GM23248 (cell line): ENCODE data around the gene ERICH4. TPM values are rescaled to one million over a fixed set of nuclear protein-coding genes. Genes with fewer than 3 reads are reported as not detected.
A peak's percentile ranks its signal among the peaks of the same experiment; 100 is the strongest.

Experiments
- DNase-seq: peaks from one replicate; pipeline ENCODE4 v3.0.0-alpha.2; 2015
- H2AFZ ChIP-seq: fragments of 200-600 bp; sonication (generic); 2 replicates; pipeline ENCODE4 v1.6.1; 2016; ENCODE audit warnings: antibody characterized with exemption
- H3F3A ChIP-seq: fragments of 200-600 bp; sonication (generic); 2 replicates; pipeline ENCODE4 v1.6.1; 2016; ENCODE audit warnings: mild to moderate bottlenecking, antibody characterized with exemption, mixed run types; ENCODE audit not compliant: insufficient read depth
- H3K27ac ChIP-seq: fragments of 200-600 bp; sonication (generic); 2 replicates; pipeline ENCODE4 v1.5.1; 2016; ENCODE audit warnings: mild to moderate bottlenecking
- H3K27me3 ChIP-seq: fragments of 200-600 bp; sonication (generic); replicated peaks from 2 replicates; pipeline ENCODE4 v1.6.1; 2016; ENCODE audit warnings: mild to moderate bottlenecking; ENCODE audit not compliant: insufficient read depth
- H3K36me3 ChIP-seq: fragments of 200-600 bp; sonication (generic); 2 replicates; pipeline ENCODE4 v1.6.1; 2016; ENCODE audit warnings: low read depth, mild to moderate bottlenecking
- H3K4me1 ChIP-seq: fragments of 200-600 bp; sonication (generic); 2 replicates; pipeline ENCODE4 v1.6.1; 2016; ENCODE audit warnings: mild to moderate bottlenecking; ENCODE audit not compliant: insufficient read depth
- H3K4me2 ChIP-seq: fragments of 200-600 bp; sonication (generic); one replicate; pipeline ENCODE4 v1.6.1; 2016; ENCODE audit warnings: mild to moderate bottlenecking; ENCODE audit not compliant: unreplicated experiment
- H3K4me3 ChIP-seq: fragments of 200-600 bp; sonication (generic); 2 replicates; pipeline ENCODE4 v1.5.1; 2016; ENCODE audit warnings: mild to moderate bottlenecking
- H3K79me2 ChIP-seq: fragments of 200-600 bp; sonication (generic); 2 replicates; pipeline ENCODE4 v1.6.1; 2016; ENCODE audit warnings: mild to moderate bottlenecking; ENCODE audit not compliant: insufficient read depth
- H3K9ac ChIP-seq: fragments of 200-600 bp; sonication (generic); 2 replicates; pipeline ENCODE4 v1.6.1; 2016; ENCODE audit warnings: mild to moderate bottlenecking
- H3K9me2 ChIP-seq: fragments of 200-600 bp; sonication (generic); 2 replicates; pipeline ENCODE4 v1.6.1; 2016; ENCODE audit warnings: mixed run types, mild to moderate bottlenecking, moderate library complexity; ENCODE audit not compliant: insufficient read depth
- H3K9me3 ChIP-seq: fragments of 200-600 bp; sonication (generic); one replicate; pipeline ENCODE4 v1.6.1; 2017; ENCODE audit warnings: low read depth
- H4K20me1 ChIP-seq: fragments of 200-600 bp; sonication (generic); 2 replicates; pipeline ENCODE4 v1.6.0; 2016; ENCODE audit not compliant: insufficient read depth
- EZH2 ChIP-seq: fragments of 200-600 bp; sonication (generic); IDR thresholded peaks from 2 replicates; pipeline ENCODE4 v1.6.1; 2018; ENCODE audit warnings: antibody characterized with exemption, mild to moderate bottlenecking; ENCODE audit not compliant: insufficient read depth, poor library complexity, severe bottlenecking
- EZH2phosphoT487 ChIP-seq: fragments of 200-600 bp; sonication (generic); IDR thresholded peaks from 2 replicates; pipeline ENCODE4 v1.6.1; 2018; ENCODE audit warnings: antibody characterized with exemption, moderate library complexity, mild to moderate bottlenecking, low read depth; ENCODE audit not compliant: insufficient read depth
- WGBS, 2 experiments: methylation state at CpG; one replicate each; pipeline ENCODE4 v1.1.6; 2015 to 2017; ENCODE audit warnings: low lambda C conversion rate in 2 of 2, low coverage in 1 of 2; ENCODE audit errors: missing lambda C conversion rate in 2 of 2; 5-methylcytosine and 5-hydroxymethylcytosine counted together
- in situ Hi-C: fragments of 300-500 bp; cut with MboI; formaldehyde crosslinking; loops from 2 replicates; pipeline ENCODE4 v1.15.0; 2020
- polyA plus RNA-seq: library from polyadenylated mRNA; unstranded; fragments of >200 nt; fragmentation: Nextera tagmentation; extraction: Ambion mirVana; gene quantifications from 2 replicates; pipeline ENCODE4 v1.2.1, GENCODE V29; 2016
- total RNA-seq: library from RNA; depleted of rRNA; stranded (reverse); fragments of >200 nt; shearing (Covaris generic); gene quantifications from 2 replicates; pipeline ENCODE4 v1.2.3, GENCODE V29; 2014

Gene ERICH4
- total and polyA plus RNA-seq, 2 experiments from 2014 or later, result not detected

- Histone ChIP-seq H3K79me2 (0 out of 2 replicates have a peak, but pooled peaks cover 4% of the 10 kb centered on the region), H3K27me3 (no peaks in the 10 kb centered on the region), H3K4me2 (no peak overlapping the region), H3K27ac (no peak overlapping the region), H3K4me1 (0 out of 2 replicates have a peak, but pooled peaks cover 6% of the 10 kb centered on the region), H3K9ac (no peak overlapping the region), H3F3A (no peaks in the 10 kb centered on the region), H4K20me1 (no peaks in the 10 kb centered on the region), H2AFZ (no peak overlapping the region), H3K9me3 (no peaks in the 10 kb centered on the region), H3K9me2 (no peaks in the 10 kb centered on the region), H3K36me3 (no peaks in the 10 kb centered on the region), H3K4me3 (no peak overlapping the region)
- TF ChIP-seq EZH2phosphoT487 (no peak), EZH2 (no peak)
- in situ Hi-C loops, result no loop called here
- peak; percentile 32 for DNase-seq
- WGBS, 2 experiments, result 73 to 75% methylated on average over 4 of the region's 4 CpGs
Observed at GRCh38 chr19:41409288-41409687, 33.7 kb upstream of the ERICH4 start.

GRCh38 chr19:41410336-41411054 lies 32.5 kb upstream of the ERICH4 start:
- no peak overlapping the region for H3K9ac ChIP-seq
- H3K9me3 ChIP-seq, result no peaks in the 10 kb centered on the region
- H4K20me1 ChIP-seq, result no peaks in the 10 kb centered on the region
- no peaks in the 10 kb centered on the region for H3K9me2 ChIP-seq
- no peak overlapping the region for H2AFZ ChIP-seq
- no peak for TF ChIP-seq EZH2phosphoT487
- TF ChIP-seq EZH2, result no peak
- no peak for DNase-seq
- no peak overlapping the region for H3K4me3 ChIP-seq
- H3K36me3 ChIP-seq, result no peaks in the 10 kb centered on the region
- H3K4me2 ChIP-seq, result no peak overlapping the region
- H3F3A ChIP-seq, result no peaks in the 10 kb centered on the region
- H3K27me3 ChIP-seq, result no peaks in the 10 kb centered on the region
- WGBS, 2 experiments, result 88 to 94% methylated on average over 15 to 23 of the region's 23 CpGs
- 0 out of 2 replicates have a peak, but pooled peaks cover 4% of the 10 kb centered on the region for H3K79me2 ChIP-seq
- in situ Hi-C loops, result no loop called here
- H3K27ac ChIP-seq, result no peak overlapping the region
- 0 out of 2 replicates have a peak, but pooled peaks cover 6% of the 10 kb centered on the region for H3K4me1 ChIP-seq

GRCh38 chr19:41411100-41411967 lies 31.6 kb upstream of the ERICH4 start:
- no peak overlapping the region for H3K27ac ChIP-seq
- in situ Hi-C loops, result no loop called here
- WGBS, 2 experiments, result 55 to 59% methylated on average over 9 of the region's 9 CpGs

GRCh38 chr19:41411968-41412265 lies 31.0 kb upstream of the ERICH4 start:
- no peaks in the 10 kb centered on the region for H3K36me3 ChIP-seq
- DNase-seq, result no peak
- no peak overlapping the region for H3K4me3 ChIP-seq
- 0 out of 2 replicates have a peak, but pooled peaks cover 4% of the 10 kb centered on the region for H3K79me2 ChIP-seq
- WGBS, 2 experiments, result 75 to 76% methylated on average over 11 of the region's 11 CpGs
- H3K4me1 ChIP-seq, result 0 out of 2 replicates have a peak, but pooled peaks cover 6% of the 10 kb centered on the region
- no peak overlapping the region for H2AFZ ChIP-seq
- no peak overlapping the region for H3K4me2 ChIP-seq
- no peaks in the 10 kb centered on the region for H3K27me3 ChIP-seq
- no peak for TF ChIP-seq EZH2
- TF ChIP-seq EZH2phosphoT487, result no peak
- no peaks in the 10 kb centered on the region for H3K9me3 ChIP-seq
- H3K9me2 ChIP-seq, result no peaks in the 10 kb centered on the region
- no peaks in the 10 kb centered on the region for H4K20me1 ChIP-seq
- no peak overlapping the region for H3K9ac ChIP-seq
- no peaks in the 10 kb centered on the region for H3F3A ChIP-seq
- in situ Hi-C loops, result no loop called here
- H3K27ac ChIP-seq, result no peak overlapping the region

More at GRCh38 chr19:41411100-41411967, 31.6 kb upstream of the ERICH4 start:
- Histone ChIP-seq H3K4me1 (0 out of 2 replicates have a peak, but pooled peaks cover 6% of the 10 kb centered on the region), H3K79me2 (0 out of 2 replicates have a peak, but pooled peaks cover 4% of the 10 kb centered on the region), H3K36me3 (no peaks in the 10 kb centered on the region), H3K9me2 (no peaks in the 10 kb centered on the region), H3K9ac (no peak overlapping the region), H3K9me3 (no peaks in the 10 kb centered on the region), H3F3A (no peaks in the 10 kb centered on the region), H3K27me3 (no peaks in the 10 kb centered on the region), H3K4me2 (no peak overlapping the region), H4K20me1 (no peaks in the 10 kb centered on the region), H2AFZ (no peak overlapping the region), H3K4me3 (no peak overlapping the region)
- TF ChIP-seq EZH2, result no peak
- DNase-seq, result no peak
